Measurements from ENCODE around the gene ACTRT2.

The ACTRT2 gene

DNA sequence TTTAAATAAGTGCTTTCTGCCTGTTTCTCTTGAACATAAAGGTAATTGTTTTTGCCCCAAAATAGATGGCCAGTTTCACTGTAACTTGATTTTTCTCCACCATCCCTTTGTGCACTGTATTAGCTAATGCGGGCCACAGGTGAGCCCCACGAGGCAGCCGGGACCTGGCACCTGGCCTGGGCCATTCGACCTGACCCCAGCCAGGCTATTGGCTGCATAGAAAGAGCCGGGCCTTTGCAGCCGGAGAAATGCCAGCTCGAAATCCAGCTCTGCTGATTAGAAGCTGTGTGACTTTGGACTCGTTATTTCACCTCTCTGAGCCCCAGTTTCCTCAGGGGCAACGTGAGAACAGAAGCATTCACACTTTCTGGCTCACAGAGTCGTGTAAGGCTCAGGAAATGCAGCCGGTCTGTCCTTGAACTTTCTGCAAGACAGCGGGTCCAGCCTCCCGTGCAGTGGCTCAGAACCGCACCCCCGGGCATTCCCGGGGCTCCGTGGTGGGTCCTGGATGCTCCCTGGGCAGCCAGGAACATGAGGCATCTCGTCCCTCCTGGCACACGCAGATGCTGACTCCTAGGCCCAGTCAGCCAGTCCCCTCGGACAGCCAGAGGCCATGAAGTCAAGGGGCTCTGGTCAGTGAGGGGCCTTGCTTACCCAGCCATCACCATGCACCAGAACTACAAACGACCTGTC, 37.4 kb upstream of the ACTRT2 start:
- no peak for DNase-seq (ENCODE audit: low read depth in 3 of 3)

DNA sequence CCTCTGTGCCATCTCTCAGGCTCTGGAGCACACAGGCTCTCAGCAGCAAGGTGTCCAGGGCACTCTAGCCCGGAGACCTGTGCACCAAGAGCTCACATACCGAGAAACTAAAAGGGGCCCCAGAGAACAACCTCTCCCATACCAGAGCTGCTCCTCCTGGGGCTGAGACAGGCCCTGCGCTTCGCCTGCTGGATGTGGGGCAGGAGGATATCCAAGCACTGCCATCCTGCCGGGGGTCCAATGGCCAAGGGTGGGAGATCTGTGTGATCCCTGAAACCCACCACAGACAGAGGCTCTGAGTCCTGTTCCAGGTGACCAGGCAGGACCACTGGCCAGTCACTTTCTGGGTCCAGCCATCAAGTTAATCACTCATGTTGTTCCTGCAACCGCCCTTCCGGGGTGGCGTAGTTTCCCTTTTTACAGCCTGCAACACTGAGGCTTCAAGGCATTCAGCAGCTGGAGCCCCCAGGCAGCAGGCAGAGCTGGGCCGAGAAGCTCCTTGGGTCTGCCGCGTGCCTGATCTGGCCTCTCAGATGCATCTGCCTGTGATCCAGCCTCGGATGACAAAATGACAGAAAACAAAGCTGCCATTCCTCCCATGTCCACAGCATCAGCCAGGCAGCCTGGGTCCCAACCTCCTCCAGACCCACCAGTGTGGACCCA, 36.7 kb upstream of the ACTRT2 start:
- DNase-seq (ENCODE audit: low read depth in 3 of 3), result no peak

DNA sequence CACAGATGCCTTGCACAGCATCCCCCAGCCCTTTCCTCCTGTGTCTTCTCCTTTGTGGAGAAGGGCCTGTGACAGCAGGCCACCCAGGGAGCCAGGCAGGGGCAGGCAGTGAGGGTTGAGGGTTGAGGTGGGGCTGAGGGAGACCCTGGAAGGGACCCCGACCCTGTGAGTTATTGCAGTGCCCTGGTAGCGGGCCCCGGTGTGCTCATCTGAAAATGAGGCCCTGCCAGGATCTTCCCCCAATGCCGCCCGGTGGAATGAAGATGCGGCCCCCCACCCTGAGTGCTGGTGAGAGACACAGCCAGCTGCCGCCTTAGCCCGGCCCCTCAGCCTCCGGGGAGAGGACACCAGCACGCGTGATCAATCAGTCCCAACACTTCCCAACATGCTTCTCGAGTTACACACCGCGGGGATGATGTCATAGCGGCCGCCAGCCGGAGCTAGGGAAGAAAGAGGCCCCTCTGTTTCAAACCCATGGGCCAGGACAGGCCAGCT, 36.2 kb upstream of the ACTRT2 start:
- DNase-seq (ENCODE audit: low read depth in 3 of 3), result no peak

DNA sequence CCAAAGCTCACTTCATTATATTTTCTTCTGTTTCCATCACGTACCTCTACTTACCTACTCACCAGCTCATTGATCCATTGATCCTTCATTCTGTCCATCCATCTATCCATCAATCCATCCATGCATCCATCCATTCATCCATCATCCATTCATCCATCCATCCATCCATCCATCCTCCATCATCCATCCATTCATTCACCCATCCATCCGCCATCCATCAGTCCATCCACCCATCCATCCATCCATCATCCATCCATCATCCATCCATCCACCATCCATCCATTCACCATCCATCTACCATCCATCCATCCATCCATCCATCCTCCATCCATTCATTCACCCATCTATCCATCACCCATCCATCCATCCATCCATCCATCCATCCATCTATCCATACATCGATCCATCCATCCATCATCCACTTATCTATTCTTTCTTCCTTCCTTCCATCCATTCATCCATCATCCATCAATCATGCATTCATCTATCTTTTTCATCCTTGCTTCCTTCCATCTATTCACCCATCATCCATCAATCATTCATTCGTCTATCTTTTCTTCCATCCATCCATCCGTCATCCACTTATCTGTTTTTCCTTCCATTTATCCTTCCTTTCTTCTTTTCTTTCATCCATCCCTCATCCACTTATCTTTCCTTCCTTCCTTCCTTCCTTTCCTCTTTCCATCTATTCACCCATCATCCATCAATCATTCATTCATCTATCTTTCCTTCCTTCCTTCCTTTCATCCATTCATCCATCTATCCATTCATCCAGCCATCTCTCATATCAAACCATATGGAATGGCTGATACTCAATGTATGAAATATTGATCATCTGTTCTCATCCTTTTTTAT, 35.3 kb upstream of the ACTRT2 start:
- DNase-seq (ENCODE audit: low read depth in 3 of 3), result no peak

DNA sequence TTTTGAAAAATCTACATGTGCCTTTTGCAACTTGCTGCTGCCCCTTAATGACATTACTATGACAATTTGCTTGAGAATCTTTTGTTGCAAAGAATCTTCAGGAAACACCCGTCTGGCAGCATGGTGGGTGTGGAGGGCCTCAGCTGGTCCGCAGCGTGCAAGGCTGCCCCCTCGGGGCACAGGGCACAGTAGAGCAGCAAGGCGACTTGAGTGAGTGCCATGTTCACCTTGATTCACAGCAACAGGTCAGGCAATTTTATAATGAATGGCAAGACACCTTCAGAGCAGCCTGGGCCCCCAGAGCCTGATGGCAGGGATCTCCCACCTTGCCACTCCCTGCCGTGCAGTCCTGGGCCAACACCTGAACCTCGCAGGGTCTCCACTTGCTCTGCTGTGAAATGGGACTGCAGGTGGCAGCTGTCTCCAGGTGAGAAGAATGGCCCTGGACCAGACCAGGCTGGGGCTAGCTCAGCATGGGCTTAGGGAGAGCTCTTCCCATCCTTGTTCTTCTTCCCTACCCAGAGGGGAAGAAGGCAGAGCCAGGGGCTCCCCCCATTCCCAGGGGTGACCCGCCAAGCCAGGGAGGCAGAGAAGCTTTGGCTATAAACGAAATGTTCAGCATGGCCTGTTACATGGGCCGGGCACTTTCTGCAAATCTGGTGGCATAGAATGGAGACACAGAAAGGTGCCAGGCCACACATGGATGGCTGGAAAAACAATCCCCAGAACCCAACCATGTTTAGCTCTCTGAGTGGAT, 34.5 kb upstream of the ACTRT2 start:
- DNase-seq (ENCODE audit: low read depth in 3 of 3), result no peak

DNA sequence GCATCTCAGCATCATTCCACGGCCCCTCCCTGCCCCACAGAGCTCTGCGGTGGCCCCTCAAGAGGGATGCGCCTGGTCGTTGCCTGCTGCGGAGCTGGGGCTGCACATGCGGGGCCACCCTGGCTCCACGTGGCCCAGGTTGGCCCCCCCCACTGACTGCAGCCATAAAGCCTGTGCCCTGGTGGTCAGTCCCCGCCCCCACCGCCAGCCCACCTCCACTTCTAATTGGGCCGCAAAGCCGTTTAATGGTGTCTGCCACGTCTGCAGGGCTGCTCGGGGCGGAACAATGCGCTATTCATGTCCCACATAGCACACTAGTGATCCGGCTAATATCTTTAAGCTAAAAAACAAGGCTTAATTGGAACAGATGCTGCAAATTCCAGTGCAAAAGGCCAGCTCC, 33.5 kb upstream of the ACTRT2 start:
- DNase-seq (ENCODE audit: low read depth in 3 of 3), result no peak

DNA sequence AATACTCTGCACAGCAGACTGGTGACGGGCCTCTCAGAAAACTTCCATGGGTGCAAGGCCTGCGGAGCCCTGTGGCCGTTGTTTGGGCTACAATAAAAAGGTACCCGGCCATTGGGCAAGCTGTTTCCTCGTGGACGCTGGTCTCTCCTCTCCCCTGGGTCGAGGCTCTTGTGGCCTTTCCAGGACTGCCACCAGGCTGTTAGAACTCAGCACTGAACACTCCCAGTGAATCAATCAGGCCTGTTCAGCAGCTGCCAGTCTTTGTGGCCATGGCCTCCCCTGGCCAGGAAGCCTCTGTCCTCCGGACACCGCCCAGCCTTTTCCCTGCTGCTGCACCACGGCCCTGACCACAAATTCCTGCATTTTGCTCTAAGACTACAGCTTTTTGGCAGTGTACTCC, 33.0 kb upstream of the ACTRT2 start:
- no peak for DNase-seq (ENCODE audit: low read depth in 3 of 3)

DNA sequence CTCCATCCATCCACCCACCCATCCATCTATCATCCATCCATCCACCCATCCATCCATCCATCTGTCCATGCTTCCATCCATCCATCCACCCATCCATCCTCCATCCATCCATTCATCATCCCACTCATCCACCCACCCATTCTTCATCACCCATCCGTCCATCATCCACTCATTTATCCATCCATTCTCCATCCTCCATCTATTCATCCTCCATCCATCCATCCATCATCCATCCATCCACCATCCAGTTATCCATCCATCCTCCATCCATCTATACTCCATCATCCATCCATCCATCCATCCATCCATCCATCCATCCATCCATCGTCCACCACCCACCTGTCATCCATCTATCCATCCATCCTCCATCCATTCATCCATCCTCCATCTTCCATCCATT, 32.1 kb upstream of the ACTRT2 start:
- no peak for DNase-seq (ENCODE audit: low read depth in 3 of 3)

DNA sequence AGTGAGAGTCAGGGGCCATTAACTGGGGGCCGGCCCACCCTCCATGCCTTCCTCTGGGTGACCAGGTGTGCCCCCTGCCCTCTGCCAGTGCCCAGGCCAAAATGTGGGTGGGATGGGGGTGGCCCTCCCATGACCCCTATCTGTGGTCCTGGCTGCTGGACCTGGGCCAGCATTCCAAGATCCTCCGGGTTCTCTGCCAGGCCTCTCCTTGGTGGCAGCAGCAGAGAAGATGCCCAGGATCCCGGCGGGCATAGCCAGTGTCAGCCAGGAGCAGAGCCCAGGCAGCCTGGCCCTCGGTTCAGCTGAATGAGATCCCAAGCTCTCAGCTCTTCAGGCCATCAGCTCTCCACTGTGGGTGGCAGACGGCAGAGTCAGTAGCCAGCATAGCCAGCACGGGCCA, 31.3 kb upstream of the ACTRT2 start:
- DNase-seq (ENCODE audit: low read depth in 3 of 3), result no peak

DNA sequence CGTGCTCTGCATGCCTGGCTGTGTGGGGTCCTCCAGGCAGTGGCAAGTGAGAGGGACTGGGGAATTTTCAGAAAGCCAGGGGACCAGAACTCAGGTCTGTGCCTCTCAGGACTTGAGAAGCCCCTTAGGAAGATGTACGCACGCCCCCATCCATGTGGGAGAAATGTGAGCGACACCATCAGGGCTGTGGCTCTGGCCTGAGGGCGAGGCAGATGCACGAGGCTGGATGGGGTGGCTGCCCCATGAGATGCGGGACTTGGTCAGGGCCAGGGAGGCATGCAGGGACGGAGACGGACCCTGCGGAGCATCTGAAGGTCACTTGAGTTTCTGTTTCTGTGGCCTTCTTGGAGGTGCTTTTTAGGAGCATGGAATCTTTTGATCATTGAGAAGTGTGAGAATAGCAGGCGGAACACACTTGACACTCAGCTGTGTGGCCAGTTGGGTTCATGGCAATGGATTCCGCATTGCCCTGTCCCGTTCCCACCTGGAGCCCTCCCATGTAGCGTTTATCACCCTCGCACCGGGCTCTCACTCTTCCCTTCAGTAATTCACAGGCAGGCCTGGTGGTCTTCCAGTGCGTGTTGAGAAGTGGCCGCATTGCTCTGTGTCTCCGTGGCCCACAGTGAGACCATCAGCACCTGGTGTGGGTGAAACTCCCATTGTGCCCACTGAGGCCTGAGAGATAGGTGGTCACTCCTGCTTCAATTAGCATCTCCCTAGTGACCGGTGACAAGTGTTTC, 30.7 kb upstream of the ACTRT2 start:
- DNase-seq (ENCODE audit: low read depth in 3 of 3), result no peak

DNA sequence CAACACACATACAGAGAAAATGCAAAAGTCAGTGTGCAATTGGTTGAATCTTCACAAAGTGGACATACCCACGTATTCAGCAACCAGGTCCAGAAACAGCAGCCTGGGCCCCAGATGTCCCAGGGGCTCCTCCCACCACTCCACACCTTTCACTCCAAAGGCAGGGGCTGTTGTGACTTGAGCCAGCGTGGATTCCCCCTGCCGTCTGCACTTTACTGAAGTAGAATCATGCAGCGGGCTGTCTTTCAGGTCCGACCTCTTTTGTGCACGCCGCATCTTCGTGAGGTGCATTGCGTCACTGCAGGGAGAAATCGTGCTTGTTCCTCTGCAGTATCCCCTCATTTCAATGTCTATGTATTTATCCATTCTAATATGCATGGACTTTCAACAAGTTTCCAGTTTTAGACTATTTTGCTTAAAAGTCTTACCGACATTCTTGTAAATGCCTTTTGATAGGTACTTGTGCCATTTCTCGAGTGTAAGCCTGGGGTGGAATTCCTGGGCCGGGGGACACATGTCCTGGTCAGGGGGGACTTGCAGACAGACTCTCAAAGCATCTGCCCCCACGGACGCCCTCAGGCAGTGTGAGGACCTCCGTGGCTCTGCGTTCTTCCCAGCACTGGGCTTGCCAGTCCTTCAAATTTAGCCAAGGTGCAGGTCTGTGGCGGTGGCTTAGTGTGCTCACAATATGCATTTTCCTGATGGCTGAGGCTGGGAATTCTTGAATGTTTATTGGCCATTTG, 29.3 kb upstream of the ACTRT2 start:
- no peak for DNase-seq (ENCODE audit: low read depth in 3 of 3)

DNA sequence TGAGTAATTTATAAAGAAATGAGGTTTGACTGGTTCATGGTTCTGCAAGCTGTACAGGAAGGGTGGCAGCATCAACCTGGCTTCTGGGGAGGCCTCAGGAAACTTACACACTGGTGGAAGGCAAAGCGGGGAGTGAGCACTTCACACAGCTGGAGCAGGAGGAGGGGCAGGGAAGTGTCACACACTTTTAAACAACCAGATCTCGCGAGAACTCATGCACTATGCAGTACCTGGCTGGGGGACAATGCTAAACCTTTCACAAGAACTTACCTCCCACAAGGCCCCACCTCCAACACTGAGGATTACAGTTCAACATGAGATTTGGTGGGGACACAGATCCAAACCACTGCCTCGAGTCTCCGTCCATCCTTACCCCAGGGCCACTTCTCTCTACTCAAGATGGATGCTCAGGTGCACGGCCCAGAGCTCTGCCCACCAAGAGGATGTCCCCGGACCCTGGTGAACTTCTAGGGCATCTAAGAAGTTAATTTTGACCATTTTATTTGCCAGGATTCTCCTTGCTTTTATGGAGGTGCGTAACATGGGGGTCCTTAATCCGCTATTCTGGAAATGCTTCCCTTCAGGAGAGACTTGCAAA, 22.7 kb upstream of the ACTRT2 start:
- DNase-seq (ENCODE audit: low read depth in 3 of 3), result no peak

DNA sequence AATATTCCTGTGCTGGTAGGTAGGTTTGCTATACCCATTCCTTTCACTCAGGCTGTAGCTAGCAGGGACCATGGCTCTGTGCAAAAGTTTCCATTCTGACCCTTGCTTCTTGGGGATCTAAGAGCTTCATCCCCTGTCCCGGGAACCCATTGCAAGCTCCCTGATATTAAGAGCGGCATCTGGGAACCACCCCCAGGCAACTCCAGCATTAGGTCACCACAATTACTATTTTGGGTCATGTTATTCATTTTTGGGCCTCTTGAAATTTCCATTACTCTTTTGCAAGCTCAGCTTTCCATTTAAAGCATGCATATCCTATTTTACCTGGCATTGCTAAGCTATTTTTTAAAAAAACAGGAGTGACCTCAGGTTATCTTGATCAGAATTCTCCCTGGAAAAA, 22.1 kb upstream of the ACTRT2 start:
- DNase-seq (ENCODE audit: low read depth in 3 of 3), result no peak

DNA sequence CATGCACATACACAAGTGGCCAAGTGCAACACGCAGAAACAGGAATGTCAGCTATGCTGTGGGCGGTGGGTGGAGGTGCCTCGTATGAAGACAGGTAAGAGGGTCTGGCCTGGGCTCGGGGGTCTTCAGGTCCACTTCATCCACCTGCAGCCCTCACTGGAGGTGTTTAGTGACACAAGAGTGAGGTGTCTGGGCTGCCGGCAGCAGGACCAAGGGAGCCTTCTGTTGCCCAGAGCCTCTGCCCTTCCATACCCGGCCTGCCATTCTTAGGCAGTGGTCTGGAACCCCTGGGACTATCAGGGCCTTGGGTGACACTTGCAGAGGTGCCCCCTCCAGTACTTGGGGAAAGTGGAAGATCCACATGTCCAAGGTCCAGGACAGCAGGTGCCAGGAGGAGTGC, 21.7 kb upstream of the ACTRT2 start:
- no peak for DNase-seq (ENCODE audit: low read depth in 3 of 3)

DNA sequence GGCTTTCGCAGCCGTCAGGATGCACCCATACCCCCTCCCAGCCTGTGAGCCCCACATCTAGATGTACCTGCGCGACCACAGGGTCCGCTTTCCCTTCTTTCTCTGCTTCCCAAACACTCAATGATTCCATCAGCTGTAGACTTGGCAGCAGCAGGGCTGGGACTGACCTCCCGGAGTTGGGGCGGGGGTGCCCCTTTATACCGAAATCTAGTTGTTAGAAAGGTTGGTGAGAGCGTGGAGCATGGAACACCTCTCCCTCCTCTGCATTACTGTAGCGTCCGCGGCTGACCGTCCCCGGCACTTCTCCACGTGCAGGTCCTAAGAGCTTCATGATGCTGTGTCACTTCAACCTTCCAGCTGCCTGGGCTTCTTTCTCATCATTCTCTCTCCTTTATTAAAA, 21.1 kb upstream of the ACTRT2 start:
- DNase-seq (ENCODE audit: low read depth in 3 of 3), result no peak

DNA sequence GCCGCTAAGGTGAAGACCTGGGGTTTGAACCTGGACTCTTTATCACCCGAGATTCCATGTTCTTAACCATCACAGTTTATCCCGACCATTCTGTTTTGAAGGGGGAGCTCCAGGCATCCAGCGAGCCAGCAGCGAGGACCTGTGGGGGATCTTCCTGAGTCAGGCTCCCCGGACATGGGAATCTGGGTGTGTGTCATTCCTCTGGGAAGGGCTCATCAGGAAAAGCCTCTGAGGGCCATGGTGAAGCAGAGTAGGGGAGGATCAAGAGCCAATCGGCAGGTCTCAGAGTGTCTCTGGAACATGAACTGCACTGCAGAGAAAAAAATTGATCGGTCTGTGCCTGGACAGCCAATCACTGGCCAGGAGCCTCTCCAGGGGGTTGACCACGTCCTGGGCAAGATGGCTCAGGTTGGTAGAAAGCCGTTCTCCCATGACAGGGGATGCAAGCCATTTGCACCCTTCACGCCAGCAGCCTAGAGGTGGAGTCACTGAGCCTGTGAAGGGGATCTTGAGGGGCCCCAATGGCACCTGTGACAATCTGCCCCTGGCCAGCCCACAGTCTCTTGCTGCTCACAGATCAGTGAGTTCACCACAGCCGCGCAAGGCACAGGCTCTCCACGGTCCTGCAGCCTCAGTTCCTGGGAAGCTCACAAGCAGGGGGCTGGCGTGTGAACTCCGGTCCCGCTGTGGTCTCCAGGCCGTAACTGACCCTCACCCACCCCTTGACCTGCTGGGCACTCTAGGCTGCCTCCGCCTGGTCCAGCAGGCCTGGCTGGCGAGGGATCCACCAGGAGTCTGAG, 20.4 kb upstream of the ACTRT2 start:
- no peak for DNase-seq (ENCODE audit: low read depth in 3 of 3)

DNA sequence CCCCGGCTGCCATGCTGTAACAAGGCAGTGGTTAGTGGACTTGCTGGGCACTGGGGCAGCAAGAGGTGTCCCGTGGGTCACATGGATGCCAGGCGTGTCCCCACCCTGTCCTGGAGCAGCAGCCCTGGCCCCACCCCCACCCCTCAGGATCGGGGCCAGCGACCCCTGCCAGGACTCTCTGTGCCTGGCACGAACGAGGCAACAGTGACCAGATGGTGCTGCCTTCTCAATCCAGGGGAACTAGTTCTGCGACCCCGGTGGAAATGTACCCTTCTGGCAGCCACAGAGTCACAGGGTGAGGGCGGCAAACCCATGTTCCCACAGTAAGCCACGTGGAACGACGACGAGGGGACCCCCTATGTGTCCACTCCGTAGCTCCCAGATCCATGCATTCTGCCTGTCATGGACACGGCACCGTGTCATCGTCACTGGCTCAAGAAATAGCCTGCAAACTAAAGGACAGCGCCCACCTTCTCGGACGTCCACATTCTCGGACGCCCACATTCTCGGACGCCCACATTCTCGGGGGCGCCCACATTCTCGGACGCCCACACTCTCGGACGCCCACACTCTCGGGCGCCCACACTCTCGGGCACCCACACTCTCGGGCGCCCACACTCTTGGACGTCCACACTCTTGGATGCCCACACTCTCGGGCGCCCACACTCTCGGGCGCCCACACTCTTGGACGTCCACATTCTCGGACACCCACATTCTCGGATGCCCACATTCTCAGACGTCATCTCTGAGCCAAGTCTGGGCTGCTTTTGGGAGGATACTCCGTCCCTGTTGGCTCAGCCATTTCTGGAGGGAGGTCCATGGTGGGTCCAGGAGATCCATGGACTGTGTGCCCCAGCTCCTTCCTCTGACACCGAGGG, 19.6 kb upstream of the ACTRT2 start:
- DNase-seq (ENCODE audit: low read depth in 3 of 3), result no peak

DNA sequence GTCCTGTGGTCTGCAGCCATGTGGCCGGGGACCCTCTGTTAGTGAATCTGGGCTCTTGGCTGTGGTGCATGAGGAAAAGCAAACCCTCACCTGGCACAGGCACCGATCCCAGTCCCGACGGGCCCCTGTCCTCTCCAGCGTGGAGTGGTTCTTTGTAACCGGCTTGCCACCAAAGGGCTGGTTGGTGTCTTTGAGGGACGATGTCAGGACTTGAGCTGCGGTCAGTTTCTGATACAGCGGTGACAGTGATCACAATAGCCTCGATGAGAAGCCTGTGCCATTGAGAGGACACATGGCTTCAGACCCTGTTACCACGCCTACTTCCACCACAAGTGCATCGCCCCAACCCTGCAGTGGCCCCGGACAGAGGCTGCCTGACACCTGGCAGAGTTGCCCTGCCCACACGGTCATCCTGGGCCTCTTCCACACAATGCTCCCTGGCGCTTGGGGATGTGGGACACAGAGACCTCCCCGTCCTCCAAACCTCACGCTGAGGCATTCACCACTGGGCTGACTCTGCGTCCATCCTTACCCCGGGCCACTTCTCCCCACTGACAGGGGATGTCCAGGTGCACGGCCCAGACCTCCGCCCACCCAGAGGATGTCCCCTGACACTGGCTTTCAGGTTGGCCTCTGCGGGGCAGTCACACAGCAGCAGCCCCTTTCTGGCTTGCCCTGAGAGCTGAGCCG, 18.8 kb upstream of the ACTRT2 start:
- no peak for DNase-seq (ENCODE audit: low read depth in 3 of 3)

All from stimulated activated CD4-positive, alpha-beta T cell treated with anti-CD3 and anti-CD28 coated beads, TNF-alpha, amount 100 ng/mL, for 24 hours (primary cell).